A673 (cell line): ENCODE results near the gene ADGRL3.

Experiments used
- EZH2 ChIP-seq: fragments of 200-600 bp; sonication (generic); IDR thresholded peaks from 2 replicates; pipeline ENCODE4 v1.6.1; 2017; ENCODE audit warnings: borderline replicate concordance, low read depth, mild to moderate bottlenecking, mixed read lengths, antibody characterized with exemption, low read length; ENCODE audit not compliant: poor library complexity, severe bottlenecking
- TF ChIP-seq, protein P1 (sequence below): fragments of 300-800, 200-600 bp; sonication (generic); conservative IDR thresholded peaks from 2 replicates; pipeline ENCODE4 v1.5.1; 2017; ENCODE audit warnings: low read depth, mild to moderate bottlenecking, antibody characterized with exemption, low read length, moderate library complexity, mixed read lengths

DNA sequence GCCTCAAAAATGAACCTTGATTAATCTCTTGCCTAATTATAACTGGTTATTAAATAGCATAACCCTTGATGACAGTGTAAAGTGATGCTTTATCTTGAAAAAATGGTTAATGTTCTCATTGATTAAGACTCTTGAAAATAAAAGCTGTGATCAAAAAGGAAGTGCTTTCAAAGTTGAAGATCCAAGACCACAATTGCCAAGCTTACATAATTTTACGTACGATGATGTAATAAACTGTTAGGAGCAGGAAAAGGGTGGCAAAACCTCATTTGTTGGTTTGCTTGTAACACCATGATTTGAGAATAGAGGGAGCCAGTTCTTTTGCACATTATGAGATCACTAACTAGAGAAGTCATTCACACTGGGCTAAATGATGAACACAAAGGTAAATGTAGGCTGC lies 322.2 kb downstream of the ADGRL3 start:
- TF ChIP-seq, protein P1, sequence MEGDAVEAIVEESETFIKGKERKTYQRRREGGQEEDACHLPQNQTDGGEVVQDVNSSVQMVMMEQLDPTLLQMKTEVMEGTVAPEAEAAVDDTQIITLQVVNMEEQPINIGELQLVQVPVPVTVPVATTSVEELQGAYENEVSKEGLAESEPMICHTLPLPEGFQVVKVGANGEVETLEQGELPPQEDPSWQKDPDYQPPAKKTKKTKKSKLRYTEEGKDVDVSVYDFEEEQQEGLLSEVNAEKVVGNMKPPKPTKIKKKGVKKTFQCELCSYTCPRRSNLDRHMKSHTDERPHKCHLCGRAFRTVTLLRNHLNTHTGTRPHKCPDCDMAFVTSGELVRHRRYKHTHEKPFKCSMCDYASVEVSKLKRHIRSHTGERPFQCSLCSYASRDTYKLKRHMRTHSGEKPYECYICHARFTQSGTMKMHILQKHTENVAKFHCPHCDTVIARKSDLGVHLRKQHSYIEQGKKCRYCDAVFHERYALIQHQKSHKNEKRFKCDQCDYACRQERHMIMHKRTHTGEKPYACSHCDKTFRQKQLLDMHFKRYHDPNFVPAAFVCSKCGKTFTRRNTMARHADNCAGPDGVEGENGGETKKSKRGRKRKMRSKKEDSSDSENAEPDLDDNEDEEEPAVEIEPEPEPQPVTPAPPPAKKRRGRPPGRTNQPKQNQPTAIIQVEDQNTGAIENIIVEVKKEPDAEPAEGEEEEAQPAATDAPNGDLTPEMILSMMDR: no peak
- no peak for TF ChIP-seq EZH2
